ENCODE results near the gene XXYLT1.
A peak's percentile ranks its signal among the peaks of the same experiment; 100 is the strongest.
"Not testable (repeated sequence)": the region's sequence is repeated elsewhere in the genome, so short reads cannot be mapped to it uniquely, and the experiment has no call there.

The XXYLT1 gene

DNA sequence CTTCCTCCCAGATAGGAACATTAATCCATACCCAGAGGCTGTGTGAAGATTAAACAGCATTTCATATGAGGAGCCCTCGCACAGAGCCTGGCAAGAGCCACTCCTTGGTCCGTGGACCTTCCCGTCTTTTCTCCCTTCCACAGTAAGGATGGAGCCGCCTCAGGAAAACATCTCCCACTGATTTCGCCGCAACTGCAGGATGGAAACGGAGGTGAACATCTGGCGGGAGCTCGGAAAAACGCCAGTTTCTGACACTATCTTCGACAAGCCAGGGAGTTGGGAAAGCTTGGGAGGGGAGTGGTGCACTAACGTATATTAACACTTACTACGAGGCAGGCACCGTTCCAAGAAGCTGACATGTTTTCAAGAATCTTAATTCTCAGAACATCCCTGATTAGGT lies 157.9 kb downstream of the XXYLT1 start:
- DNase-seq (ENCODE audit: low read depth in 2 of 2): no peak

DNA sequence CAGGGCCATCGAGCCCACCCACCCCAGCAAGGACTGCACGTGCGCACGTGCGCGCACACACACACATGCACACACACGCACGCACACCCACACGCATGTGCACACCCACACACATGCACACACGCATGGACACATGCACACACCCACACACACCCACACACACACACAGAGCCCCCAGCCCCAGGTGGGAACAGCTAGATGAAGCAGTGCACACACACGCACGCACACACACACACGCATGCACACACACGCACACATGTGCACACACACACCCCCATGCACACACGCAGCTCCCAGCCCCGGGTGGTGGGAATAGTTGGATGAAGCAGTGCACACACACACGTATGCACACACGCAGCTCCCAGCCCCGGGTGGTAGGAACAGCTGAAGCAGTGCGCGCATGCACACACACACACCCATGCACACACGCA lies 158.6 kb downstream of the XXYLT1 start:
- no peak for DNase-seq (ENCODE audit: low read depth in 2 of 2)

DNA sequence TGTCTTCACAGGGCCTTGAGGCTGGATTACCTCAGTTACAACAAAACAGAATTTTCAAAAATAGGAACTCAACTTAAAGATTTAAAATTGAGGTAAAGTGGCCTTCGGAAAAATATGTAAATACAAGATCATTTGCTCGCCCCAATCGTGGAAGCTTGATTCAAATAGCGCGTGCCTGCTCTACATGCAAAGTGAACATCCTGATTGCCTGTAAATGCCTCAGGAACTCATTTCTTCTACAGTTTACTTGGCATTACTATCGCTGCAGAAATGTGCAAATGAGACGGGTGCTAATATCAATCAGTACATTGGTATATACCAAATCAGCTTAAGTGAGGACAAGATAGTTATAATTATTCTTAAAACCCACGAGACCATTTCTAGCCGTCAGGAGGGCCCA lies 159.2 kb downstream of the XXYLT1 start:
- DNase-seq (ENCODE audit: low read depth in 2 of 2): no peak

DNA sequence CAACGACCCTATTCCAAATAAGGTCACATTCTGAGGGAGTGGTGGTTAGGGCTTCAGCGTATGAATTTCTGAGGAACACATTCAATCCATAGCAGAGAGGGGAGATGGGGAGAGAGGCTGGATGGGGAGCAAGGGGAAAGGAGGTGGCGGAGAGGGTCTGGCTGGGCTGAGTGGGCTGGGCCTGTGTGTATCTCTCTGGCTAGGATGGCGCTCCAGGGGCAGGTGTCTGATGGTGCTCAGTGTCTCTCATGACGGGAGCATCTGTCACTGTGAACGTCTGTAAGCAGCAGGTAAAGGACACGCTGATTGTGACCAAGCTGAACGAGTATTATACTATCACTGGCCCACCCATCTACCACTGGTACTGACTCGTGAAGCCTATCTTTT lies 159.6 kb downstream of the XXYLT1 start:
- no peak for DNase-seq (ENCODE audit: low read depth in 2 of 2)

DNA sequence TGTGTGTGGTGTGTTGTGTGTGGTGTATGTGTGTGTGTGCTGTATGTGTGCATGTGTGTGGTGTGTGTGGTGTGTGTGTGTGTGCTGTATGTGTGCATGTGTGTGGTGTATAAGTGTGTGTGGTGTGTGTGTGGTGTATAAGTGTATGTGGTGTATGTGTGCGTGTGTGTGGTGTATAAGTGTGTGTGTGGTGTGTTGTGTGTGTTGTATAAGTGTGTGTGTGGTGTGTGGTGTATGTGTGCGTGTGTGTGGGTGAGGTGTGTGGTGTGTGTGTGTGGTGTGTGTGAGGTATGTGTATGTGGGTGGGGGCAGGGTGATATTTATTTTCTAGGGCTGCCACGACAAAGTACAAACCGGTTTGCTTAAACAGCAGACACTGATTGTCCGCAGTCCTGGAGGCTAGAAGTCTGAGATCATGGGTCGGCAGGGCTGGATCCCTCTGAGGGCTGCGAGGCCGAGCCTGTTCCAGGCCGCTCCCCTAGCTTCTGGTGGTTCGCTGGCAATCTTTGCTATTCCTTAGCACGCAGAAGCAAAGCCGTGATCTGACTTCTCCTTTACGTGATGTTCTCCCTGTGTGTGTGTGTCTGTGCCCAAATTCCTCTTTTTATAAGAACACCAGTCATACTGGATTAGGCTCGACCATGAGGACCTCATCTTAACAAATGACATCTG lies 160.2 kb downstream of the XXYLT1 start:
- no peak for DNase-seq (ENCODE audit: low read depth in 2 of 2)

DNA sequence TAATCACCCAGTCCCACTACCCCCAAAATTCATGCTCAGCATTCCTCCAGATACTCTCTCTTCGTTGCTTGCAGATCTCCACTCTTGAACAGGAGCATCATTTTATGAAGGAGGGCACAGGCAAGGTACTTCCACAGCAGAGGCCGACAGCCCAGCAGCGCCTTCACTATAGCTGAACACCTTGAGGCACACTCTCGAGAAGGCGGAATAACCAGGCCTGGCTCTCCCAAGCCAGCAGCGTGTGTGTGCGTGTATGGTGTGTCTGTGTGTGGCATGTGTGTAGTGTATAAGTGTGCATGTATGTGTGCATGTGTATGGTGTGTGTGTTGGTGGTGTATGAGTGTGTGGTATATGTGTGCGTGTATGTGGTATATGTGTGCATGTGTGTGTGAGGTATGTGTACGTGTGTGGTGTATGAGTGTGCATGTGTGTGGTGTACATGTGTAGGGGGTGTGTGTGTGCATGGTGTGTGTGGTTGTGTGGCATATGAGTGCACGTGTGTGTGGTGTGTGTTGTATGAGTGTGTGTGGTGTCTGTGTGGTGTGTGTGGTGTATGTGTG lies 161.8 kb downstream of the XXYLT1 start:
- no peak for DNase-seq (ENCODE audit: low read depth in 2 of 2)

DNA sequence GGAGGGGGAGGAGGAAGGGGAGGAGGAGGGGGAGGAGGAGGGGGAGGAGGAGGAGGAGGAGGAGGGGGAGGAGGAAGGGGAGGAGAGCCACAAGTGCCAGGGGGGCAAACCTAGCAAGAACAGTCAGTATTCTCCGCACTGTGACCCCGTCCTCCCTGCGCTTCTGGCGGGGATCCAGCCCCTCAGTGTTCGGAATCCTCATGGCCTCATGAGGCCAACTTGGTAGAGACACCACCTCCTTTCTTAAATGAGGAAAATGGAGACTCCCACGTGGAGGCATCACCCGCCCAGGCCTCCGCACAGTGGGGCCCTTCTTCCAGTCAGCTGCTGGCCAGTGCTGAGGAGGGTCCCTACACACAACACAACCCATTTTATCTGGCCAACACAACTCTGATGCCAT lies 163.4 kb downstream of the XXYLT1 start:
- DNase-seq (ENCODE audit: low read depth in 2 of 2): no peak

DNA sequence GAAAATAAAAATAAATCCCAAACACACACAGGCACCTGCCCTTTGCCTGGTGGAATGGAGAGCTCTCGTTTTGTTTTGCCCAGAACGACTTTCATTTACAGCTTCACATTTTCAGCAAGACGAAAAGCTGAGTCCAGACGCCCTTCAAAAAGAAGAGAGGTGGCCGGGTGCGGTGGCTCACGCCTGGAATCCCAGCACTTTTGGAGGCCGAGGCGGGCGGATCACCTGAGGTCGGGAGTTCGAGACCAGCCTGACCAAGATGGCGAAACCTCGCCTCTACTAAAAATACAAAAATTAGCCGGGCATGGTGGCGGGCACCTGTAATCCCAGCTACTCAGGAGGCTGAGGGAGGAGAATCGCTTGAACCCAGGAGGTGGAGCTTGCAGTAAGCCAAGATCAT lies 163.9 kb downstream of the XXYLT1 start:
- DNase-seq (ENCODE audit: low read depth in 2 of 2): not testable (repeated sequence)

DNA sequence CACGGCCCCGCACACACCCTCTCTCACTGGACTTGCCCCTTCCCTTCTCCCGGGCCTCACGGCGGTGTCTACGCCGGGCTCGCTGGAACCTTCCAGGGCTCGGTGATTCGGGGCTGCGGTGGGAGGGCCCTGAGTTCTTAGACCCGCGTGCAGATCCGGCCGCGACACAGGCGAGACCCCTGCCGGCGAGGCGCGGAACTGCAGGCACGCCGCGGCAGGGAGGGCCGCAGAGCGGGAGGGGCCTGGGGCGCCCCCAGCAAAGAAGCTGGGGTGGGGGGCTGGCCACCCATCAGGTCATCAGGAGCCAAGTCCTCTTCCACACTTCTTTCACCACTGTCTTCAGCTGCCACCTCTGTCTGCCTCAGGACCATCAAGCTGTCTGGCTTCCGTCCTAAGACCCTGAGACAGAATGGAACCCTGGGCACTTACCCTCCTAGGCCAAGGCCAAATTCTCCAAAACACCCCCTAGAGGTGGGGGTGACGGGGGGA lies 164.5 kb downstream of the XXYLT1 start:
- DNase-seq (ENCODE audit: low read depth in 2 of 2): peak; percentile 59 to 61

DNA sequence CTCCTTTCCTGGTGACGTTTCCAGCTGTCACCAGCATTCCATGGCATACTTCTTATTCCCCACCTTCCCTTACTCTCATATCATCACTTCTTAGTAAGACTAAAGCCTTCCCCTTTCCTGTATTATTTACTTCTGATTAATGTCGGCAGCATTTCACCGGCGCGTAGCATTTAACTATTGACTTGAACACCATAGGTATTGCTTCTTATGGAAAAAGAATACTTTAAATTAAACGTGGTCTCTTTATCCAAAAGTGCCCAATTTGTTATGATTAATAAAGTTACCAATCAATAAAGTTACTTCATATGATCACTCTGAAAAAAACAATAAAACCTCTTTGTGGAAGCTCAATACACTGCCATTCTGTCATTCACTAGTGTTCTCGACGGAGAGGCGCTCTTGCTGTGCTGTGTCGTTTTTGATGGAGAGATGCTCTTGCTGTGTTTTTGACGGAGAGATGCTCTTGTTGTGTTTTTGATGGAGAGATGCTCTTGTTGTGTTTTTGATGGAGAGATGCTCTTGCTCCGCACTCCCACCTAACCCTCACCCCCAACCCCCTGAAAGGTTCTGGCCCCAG lies 165.0 kb downstream of the XXYLT1 start:
- no peak for DNase-seq (ENCODE audit: low read depth in 2 of 2)

DNA sequence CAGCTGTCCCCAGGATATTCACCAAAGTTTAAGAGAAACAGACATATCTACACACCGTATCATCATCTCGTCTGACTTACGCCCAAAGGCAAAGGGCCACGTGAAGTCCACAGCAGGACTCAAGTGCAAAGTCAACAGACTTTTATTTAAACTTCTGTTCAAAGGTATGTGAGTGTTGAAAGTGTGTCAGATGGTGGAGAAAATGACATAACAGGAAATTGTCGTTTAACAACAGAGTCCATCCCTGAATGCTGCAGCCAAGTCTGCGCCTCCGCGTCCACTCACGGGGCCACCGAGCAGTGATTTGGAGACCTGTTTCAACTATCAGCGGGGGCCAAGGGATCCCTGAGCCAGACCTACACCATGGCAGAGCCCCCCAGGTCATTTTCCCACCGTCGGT lies 165.6 kb downstream of the XXYLT1 start:
- no peak for DNase-seq (ENCODE audit: low read depth in 2 of 2)

DNA sequence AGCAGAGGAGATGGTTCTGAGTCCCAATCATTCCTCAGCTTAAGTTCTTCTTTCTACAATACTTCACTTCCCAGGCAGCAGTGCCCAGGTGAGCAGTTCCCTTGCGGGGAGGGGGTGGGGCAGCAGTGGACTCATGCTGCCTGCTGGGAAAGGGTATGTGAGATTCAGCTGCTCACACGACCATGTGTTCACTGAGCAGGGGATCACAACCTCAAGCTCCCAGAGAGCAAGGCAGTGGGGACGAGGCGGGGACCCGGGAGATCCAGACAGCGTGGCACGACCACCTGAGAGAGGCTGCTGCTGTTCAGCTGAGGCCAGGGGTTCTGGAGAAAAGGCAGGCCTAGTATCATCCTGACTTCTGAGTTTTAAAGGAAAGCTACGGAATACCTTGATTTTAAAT lies 166.6 kb downstream of the XXYLT1 start:
- DNase-seq (ENCODE audit: low read depth in 2 of 2): no peak

DNA sequence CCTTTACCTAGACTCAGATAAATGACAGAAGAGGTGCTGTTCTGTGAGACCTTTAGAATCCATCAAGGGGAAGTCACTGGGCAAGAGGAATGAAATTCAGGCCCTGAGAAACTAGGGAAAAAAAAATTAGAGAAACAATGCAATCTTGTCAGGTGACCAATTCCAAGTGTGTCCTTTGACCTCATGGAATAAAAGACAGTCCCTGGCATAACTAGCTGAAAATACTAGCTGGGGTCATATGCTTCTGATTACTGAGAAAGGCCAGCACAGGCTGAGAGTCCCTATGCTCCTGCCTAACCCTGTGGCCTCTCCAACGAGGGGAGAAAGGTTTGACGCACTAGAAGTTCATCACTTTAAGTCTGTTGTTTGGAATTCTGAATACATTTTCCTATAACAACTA lies 167.3 kb downstream of the XXYLT1 start:
- no peak for DNase-seq (ENCODE audit: low read depth in 2 of 2)

DNA sequence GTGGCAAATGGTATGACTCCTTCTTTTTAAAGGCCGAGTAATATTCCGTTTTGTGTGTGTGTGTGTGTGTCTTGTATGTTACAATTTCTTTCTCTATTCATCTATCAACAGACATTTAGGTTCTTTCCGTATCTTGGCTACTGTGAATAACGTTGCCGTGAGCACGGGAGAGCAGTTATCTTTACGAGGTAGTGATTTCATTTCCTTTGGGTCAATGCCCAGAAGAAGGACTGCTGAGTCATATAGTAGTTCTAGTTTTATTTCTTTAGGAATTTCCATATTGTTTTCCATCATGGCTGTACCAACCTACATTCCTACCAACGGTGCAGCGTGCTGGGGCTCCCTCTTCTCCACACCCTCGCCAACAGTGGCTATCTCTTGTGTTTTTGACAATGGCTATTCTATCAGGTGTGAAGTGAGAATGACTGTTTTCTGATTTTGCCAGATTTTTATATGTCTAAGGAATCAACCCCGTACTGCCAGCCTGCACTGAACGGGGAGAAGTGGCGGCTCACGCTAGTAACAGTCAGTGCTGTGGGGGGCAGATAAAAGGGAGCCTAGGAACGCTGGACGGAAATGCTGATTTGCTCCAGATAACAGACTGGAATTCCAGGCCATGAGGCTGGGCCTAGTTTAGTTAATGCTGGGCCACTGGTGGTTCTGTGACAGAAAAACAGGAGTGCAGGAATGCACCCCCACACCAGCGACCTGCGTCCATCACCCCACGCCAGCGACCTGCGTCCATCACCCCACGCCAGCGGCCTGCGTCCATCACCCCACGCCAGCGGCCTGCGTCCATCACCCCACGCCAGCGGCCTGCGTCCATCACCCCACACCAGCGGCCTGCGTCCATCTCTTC lies 168.1 kb downstream of the XXYLT1 start:
- no peak for DNase-seq (ENCODE audit: low read depth in 2 of 2)

DNA sequence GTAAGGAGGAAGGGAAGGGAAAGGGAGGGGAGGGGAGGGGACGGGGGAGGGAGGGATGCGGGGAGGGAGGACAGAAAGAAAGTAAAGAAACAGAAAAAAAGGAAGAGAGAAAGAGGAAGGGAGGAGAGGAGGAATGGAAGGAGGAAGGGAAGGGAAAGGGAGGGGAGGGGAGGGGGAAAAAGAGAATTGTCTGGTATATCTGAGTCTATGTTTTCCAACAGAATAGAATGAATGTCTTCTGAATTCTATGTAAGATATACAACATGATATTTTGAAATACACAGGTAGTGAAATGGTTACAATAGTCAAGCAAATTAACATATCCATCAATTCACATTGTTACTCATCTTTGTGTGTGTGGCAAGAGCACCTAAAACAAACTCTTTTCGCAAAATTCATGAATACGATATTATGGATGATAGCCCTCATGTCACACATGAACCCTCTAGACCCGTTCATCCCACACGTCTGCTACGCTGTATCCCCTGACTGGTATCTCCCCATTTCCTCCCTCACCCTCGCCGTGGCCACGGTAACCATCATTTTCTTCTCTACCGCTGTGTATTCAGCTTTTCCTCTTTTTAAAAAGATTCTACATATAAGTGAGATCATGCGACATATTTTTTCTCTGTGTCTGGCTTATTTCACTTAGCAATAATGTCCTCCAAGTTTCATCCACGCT lies 168.9 kb downstream of the XXYLT1 start:
- no peak for DNase-seq (ENCODE audit: low read depth in 2 of 2)

DNA sequence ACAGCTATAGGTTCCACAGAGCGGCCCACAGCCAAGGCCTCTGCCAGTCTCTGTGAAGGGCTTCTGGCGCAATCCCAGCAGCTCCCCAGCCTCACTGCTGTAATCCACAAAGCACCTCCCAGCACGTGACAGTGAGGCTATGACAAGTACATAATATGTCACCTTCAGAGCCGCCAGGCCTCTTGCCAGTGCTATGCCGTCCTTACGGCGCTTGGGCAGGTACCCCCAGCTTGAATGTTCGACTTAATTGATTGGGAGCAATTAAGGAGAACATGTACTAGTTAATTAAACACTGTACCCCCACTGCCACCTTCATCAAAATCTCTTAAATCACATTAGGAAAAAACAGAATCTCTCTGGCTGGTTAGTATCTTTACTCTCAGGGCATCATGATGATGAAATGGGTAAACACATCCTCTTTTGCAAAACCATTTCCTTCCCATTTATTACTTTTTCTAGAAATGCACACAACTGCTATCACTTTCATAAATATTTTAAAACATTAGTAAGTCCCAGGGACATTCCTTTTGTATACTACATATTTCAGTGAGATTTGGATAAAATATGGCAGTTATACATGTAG lies 169.9 kb downstream of the XXYLT1 start:
- no peak for DNase-seq (ENCODE audit: low read depth in 2 of 2)

DNA sequence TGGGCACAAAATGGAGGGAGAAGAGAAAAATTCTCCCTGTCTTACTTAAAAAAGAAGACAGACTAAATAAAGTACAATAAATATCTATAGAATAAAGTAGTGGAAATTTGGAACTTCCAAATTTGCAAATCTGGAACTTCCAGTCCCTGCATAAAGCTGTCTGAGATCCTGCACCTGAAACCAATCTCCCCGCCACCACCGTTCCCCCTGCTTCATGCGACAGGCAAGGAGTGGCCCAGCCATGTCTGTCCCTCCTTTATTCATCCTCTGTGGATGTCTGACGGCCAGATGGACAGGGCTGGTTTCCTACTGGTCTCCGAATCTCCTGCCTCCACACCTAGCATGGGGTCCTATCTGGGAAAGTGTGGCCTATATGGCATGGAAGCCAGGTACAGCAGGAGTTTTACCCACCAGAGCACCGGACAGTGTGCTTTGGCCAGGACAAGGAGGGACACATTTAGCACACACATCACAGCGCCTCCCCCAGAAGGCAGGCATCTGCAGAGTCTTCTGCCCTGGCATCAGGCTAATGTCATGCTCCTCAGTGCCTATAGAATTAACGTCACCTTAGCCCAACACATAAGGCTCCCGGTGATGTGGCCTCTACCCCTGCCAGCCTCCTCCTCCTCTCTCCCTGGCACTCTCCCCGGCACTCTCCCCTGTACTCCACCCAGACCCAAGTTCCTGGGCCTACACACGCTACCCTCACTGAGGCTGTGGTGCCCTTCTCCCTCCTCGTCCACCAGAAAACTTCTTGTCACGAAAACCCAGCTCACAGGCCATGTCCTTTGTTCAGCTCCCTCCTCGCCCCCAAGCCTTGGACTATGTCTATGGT lies 170.8 kb downstream of the XXYLT1 start:
- DNase-seq (ENCODE audit: low read depth in 2 of 2): no peak

DNA sequence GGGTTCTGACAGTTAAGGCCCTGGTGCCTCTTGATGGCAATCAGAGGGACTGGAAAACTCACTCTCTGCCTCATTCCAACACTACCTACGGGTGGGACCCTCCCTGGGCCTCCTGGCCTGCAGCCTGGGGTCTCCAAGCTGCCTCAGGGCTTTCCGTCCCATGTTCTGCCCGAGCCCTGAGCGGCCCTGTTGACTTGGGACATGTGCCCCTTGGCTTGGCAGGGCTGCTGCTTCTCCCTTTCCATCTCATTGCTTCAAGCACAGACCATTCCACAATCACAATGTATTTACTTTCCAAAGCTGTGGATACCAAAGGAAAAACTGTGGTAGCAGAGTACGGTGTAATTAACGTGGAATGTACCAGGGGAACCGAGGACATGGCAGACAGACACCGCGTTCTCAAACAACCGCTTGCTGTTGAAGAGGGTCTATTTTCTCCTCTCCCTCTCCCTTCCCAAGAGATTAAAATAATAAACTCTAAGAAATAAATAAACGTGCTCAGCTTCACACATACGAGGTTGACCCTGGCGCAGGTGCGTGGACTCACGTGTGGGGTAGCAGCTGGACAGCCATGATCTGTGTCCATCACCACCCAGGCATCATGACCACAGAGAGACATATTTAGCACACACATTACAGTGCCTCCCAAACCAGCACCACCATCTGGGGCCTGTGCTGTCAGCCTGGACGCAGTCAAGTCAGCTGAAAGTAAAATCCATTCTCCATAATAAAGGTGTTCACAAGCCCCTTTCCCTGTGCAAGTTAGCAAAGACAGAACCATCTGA lies 172.0 kb downstream of the XXYLT1 start:
- no peak for DNase-seq (ENCODE audit: low read depth in 2 of 2)

DNA sequence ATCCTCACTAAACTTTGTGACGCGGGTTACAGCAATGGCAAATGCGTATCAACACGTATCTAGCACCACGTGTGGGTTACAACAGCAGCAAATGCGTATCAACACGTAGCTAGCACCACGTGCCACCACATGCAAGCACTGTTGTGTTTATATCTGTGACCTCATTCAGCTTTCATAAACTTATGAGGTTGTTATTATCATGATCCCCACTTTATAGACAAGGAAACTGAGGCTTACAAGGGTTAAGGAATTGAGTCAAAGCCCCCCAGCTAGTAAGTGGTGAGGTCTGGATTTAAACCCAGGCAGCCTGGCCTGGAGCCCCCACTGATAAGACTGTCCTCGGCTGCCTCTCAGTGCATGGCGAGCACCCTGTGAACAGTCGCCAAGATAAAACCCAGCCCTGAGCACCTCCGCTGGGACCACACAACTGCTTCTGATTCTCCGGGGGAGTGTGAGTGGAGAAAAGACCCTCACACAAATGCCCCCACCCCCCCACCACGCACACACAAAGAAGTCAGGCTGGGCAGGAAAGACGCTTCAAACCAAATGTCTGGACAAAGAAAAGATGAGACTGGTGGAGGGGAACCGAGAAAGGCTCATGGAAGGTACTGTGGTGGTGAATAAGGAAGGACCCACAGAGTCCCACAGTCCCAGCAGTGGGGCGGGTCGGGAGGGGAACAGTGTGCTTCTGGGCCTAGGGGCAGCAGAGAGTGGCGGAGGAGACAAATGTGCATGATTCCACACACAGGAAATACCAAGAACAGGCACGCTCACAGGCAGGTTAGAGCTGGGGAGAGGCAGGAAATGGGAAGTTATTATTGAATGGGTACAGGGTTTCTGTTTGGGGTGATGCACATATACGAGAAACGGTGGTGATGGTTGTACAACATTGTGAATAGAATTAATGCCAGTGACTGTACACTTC lies 173.4 kb downstream of the XXYLT1 start:
- no peak for DNase-seq (ENCODE audit: low read depth in 2 of 2)
